ENCODE measurements around the gene CLASP1.
"Not testable (repeated sequence)": the region's sequence is repeated elsewhere in the genome, so short reads cannot be mapped to it uniquely, and the experiment has no call there.

CLASP1 gene

DNA sequence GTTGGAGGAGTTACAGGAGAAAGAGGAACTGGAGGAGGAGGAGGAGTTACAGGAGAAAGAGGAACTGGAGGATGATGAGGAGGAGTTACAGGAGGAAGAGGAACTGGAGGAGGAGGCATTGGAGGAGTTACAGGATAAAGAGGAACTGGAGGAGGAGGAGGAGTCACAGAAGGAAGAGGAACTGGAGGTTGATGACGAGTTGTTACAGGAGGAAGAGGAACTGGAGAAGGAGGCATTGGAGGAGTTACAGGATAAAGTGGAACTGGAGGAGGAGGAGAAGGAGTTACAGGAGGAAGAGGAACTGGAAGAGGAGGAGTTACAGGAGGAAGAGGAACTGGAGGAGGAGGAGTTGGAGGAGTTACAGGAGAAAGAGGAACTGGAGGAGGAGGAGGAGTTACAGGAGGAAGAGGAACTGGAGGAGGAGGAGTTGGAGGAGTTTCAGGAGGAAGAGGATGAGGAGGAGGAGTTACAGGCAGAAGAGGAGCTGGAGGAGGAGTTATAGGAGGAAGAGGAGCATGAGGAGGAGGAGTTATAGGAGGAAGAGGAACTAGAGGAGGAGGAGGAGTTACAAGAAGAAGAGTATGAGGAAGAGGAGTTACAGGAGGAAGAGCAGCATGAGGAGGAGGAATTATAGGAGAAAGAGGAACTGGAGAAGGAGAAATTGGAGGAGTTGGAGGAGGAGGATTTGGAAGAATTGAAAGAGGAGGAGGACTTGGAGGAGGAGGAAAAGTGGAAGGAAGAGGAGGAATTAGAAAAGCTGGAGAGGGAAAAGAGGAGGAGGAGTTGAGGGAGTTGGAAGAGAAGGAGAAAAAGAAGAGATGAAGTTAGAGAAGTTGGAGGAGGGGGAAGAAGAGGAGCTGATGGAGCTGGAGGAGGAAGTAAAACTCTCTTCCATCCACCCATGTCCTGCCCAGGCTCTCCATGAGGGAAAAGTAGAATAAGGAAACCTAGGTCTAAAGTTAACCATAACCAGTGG is 37.2 kb downstream of the CLASP1 start:
- POLR2A ChIA-PET: no interaction called here
- H3K9me3 ChIP-seq (ENCODE audit: control extremely low read depth in 1 of 5, control insufficient read depth in 4 of 5, insufficient read depth in 2 of 5, low read depth in 1 of 5, low read length in 4 of 5): peaks cover 0 to 18% (median 10%) of the 10 kb centered on the region in 5 experiments
- CTCF ChIA-PET: no interaction called here

DNA sequence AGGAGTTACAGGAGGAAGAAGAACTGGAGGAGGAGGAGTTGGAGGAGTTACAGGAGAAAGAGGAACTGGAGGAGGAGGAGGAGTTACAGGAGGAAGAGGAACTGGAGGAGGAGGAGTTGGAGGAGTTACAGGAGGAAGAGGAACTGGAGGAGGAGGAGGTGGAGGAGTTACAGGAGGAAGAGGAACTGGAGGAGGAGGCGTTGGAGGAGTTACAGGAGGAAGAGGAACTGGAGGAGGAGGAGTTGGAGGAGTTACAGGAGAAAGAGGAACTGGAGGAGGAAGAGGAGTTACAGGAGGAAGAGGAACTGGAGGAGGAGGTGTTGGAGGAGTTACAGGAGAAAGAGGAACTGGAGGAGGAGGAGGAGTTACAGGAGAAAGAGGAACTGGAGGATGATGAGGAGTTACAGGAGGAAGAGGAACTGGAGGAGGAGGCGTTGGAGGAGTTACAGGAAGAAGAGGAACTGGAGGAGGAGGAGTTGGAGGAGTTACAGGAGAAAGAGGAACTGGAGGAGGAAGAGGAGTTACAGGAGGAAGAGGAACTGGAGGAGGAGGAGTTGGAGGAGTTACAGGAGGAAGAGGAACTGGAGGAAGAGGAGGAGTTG is 38.1 kb downstream of the CLASP1 start:
- H3K4me3 ChIP-seq (ENCODE audit: control insufficient read depth in 1 of 7, extremely low read depth in 1 of 7, insufficient read depth in 4 of 7, low read depth in 2 of 7, low read length in 6 of 7); H3K27me3 ChIP-seq (replicated peaks in 2 of 5; ENCODE audit: control insufficient read depth in 4 of 5, insufficient read depth in 5 of 5, low read length in 4 of 5); H3K36me3 ChIP-seq (ENCODE audit: control insufficient read depth in 4 of 4, insufficient read depth in 4 of 4, low read length in 3 of 4); CTCF ChIA-PET; POLR2A ChIA-PET; H3K27ac ChIP-seq (ENCODE audit: insufficient read depth in 1 of 2, low read depth in 1 of 2, low read length in 2 of 2, poor library complexity in 1 of 2, severe bottlenecking in 2 of 2); H3K4me1 ChIP-seq (ENCODE audit: control extremely low read depth in 1 of 4, control insufficient read depth in 4 of 4, insufficient read depth in 4 of 4, low read length in 3 of 4): not testable (repeated sequence)
- peaks cover 0 to 18% (median 10%) of the 10 kb centered on the region in 5 experiments for H3K9me3 ChIP-seq (ENCODE audit: control extremely low read depth in 1 of 5, control insufficient read depth in 4 of 5, insufficient read depth in 2 of 5, low read depth in 1 of 5, low read length in 4 of 5)
- DNase-seq: peak; percentile 40 to 85 (median 80)
- whole genome bisulfite sequencing (ENCODE audit: insufficient coverage): 42% methylated on average over 2 of the region's 2 CpGs

More for the DNA sequence above, 37.2 kb downstream of the CLASP1 start:
- WGBS (ENCODE audit: insufficient coverage): 19% methylated on average over 1 of the region's 1 CpG
- DNase-seq: peak; percentile 85 to 97 (median 96)
- H3K36me3 ChIP-seq (ENCODE audit: control insufficient read depth in 4 of 4, insufficient read depth in 4 of 4, low read length in 3 of 4): peaks cover 0 to 5% (median 3%) of the 10 kb centered on the region in 4 experiments
- H3K4me3 ChIP-seq (ENCODE audit: control insufficient read depth in 1 of 7, extremely low read depth in 1 of 7, insufficient read depth in 4 of 7, low read depth in 2 of 7, low read length in 6 of 7): no peak overlapping the region
- peak overlapping the region in 1 of 2 experiments; percentile 59 for H3K27ac ChIP-seq (ENCODE audit: insufficient read depth in 1 of 2, low read depth in 1 of 2, low read length in 2 of 2, poor library complexity in 1 of 2, severe bottlenecking in 2 of 2)
- peaks cover 0 to 8% (median 5%) of the 10 kb centered on the region in 4 experiments for H3K4me1 ChIP-seq (ENCODE audit: control extremely low read depth in 1 of 4, control insufficient read depth in 4 of 4, insufficient read depth in 4 of 4, low read length in 3 of 4)
- no peaks in the 10 kb centered on the region for H3K27me3 ChIP-seq (replicated peaks in 2 of 5; ENCODE audit: control insufficient read depth in 4 of 5, insufficient read depth in 5 of 5, low read length in 4 of 5)

DNA sequence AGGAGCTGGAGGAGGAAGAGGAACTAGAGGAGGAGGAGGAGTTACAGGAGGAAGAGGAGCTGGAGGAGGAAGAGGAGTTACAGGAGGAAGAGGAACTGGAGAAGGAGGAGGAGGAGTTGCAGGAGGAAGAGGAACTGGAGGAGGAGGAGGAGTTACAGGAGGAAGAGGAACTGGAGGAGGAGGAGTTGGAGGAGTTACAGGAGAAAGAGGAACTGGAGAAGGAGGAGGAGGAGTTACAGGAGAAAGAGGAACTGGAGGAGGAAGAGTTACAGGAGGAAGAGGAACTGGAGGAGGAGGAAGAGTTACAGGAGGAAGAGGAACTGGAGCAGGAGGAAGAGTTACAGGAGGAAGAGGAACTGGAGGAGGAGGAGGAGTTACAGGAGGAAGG is 38.8 kb downstream of the CLASP1 start:
- H3K4me1 ChIP-seq (ENCODE audit: control extremely low read depth in 1 of 4, control insufficient read depth in 4 of 4, insufficient read depth in 4 of 4, low read length in 3 of 4); POLR2A ChIA-PET; H3K27me3 ChIP-seq (replicated peaks in 2 of 5; ENCODE audit: control insufficient read depth in 4 of 5, insufficient read depth in 5 of 5, low read length in 4 of 5); H3K27ac ChIP-seq (ENCODE audit: insufficient read depth in 1 of 2, low read depth in 1 of 2, low read length in 2 of 2, poor library complexity in 1 of 2, severe bottlenecking in 2 of 2); H3K4me3 ChIP-seq (ENCODE audit: control insufficient read depth in 1 of 7, extremely low read depth in 1 of 7, insufficient read depth in 4 of 7, low read depth in 2 of 7, low read length in 6 of 7): not testable (repeated sequence)
- DNase-seq: peak; percentile 22 to 72 (median 57)
- CTCF ChIA-PET: interaction anchor here (0.6 kb wide), 1 partner anchor 255 kb away, joined by 3 read pairs; no protein-coding TSS in a partner anchor
- Histone ChIP-seq H3K9me3 (ENCODE audit: control extremely low read depth in 1 of 5, control insufficient read depth in 4 of 5, insufficient read depth in 2 of 5, low read depth in 1 of 5, low read length in 4 of 5) (peaks cover 0 to 18% (median 10%) of the 10 kb centered on the region in 5 experiments), H3K36me3 (ENCODE audit: control insufficient read depth in 4 of 4, insufficient read depth in 4 of 4, low read length in 3 of 4) (peaks cover 4 to 11% (median 9%) of the 10 kb centered on the region in 4 experiments)

DNA sequence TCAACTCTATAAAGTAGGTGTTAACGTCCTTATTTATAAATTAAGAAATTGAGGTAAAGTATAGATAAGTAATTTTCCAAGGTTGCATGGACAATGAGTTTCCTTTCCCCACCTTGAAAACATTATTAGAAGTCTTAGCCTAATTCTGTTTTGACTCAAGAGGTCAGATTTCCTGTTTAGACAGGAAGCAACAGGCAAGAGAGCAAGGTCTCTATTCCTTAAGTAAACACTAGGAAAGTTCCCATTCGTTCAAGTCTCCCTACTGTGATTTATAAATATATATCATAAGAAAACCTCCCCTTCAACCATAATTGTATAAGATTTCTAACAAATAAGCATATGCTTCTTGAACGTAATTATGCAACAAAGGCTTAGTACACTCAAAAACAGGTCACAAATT is 40.3 kb downstream of the CLASP1 start:
- no peak overlapping the region for H3K4me3 ChIP-seq (ENCODE audit: control insufficient read depth in 1 of 7, extremely low read depth in 1 of 7, insufficient read depth in 4 of 7, low read depth in 2 of 7, low read length in 6 of 7)
- H3K36me3 ChIP-seq (ENCODE audit: control insufficient read depth in 4 of 4, insufficient read depth in 4 of 4, low read length in 3 of 4): peaks cover 7 to 19% (median 12%) of the 10 kb centered on the region in 4 experiments
- ChIA-PET CTCF (no interaction called here), POLR2A (no interaction called here)
- DNase-seq: no peak
- peaks cover 0 to 18% (median 10%) of the 10 kb centered on the region in 5 experiments for H3K9me3 ChIP-seq (ENCODE audit: control extremely low read depth in 1 of 5, control insufficient read depth in 4 of 5, insufficient read depth in 2 of 5, low read depth in 1 of 5, low read length in 4 of 5)
- H3K4me1 ChIP-seq (ENCODE audit: control extremely low read depth in 1 of 4, control insufficient read depth in 4 of 4, insufficient read depth in 4 of 4, low read length in 3 of 4): no peaks in the 10 kb centered on the region
- WGBS (ENCODE audit: insufficient coverage): 100% methylated on average over 1 of the region's 3 CpGs
- no peak overlapping the region for H3K27ac ChIP-seq (ENCODE audit: insufficient read depth in 1 of 2, low read depth in 1 of 2, low read length in 2 of 2, poor library complexity in 1 of 2, severe bottlenecking in 2 of 2)
- no peaks in the 10 kb centered on the region for H3K27me3 ChIP-seq (replicated peaks in 2 of 5; ENCODE audit: control insufficient read depth in 4 of 5, insufficient read depth in 5 of 5, low read length in 4 of 5)

DNA sequence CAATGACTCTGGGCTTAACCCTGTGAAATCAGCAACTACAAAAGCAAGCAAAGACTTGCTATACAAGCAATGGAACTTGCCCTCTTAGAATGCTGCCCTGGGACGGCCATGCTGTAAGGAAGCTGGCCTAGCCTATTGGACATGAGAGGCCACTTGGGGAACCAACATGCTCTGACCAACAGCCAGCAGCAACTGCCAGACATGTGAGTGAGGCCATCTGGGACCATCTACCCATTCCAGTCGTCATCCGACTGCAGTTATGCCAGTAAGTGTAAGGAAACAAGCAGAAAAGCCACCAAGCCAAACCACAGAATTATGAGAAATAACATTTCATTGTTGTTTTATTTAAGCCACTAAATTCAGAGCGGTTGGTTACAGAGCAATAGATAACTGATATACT is 40.9 kb downstream of the CLASP1 start:
- H3K36me3 ChIP-seq (ENCODE audit: control insufficient read depth in 4 of 4, insufficient read depth in 4 of 4, low read length in 3 of 4): peaks cover 9 to 18% (median 13%) of the 10 kb centered on the region in 4 experiments
- H3K4me1 ChIP-seq (ENCODE audit: control extremely low read depth in 1 of 4, control insufficient read depth in 4 of 4, insufficient read depth in 4 of 4, low read length in 3 of 4): no peaks in the 10 kb centered on the region
- peaks cover 0 to 18% (median 10%) of the 10 kb centered on the region in 5 experiments for H3K9me3 ChIP-seq (ENCODE audit: control extremely low read depth in 1 of 5, control insufficient read depth in 4 of 5, insufficient read depth in 2 of 5, low read depth in 1 of 5, low read length in 4 of 5)
- POLR2A ChIA-PET: no interaction called here
- DNase-seq: no peak
- H3K4me3 ChIP-seq (ENCODE audit: control insufficient read depth in 1 of 7, extremely low read depth in 1 of 7, insufficient read depth in 4 of 7, low read depth in 2 of 7, low read length in 6 of 7): no peak overlapping the region
- CTCF ChIA-PET: no interaction called here
- no peak overlapping the region for H3K27ac ChIP-seq (ENCODE audit: insufficient read depth in 1 of 2, low read depth in 1 of 2, low read length in 2 of 2, poor library complexity in 1 of 2, severe bottlenecking in 2 of 2)
- 100% methylated on average over 1 of the region's 4 CpGs for WGBS (ENCODE audit: insufficient coverage)
- no peaks in the 10 kb centered on the region for H3K27me3 ChIP-seq (replicated peaks in 2 of 5; ENCODE audit: control insufficient read depth in 4 of 5, insufficient read depth in 5 of 5, low read length in 4 of 5)

DNA sequence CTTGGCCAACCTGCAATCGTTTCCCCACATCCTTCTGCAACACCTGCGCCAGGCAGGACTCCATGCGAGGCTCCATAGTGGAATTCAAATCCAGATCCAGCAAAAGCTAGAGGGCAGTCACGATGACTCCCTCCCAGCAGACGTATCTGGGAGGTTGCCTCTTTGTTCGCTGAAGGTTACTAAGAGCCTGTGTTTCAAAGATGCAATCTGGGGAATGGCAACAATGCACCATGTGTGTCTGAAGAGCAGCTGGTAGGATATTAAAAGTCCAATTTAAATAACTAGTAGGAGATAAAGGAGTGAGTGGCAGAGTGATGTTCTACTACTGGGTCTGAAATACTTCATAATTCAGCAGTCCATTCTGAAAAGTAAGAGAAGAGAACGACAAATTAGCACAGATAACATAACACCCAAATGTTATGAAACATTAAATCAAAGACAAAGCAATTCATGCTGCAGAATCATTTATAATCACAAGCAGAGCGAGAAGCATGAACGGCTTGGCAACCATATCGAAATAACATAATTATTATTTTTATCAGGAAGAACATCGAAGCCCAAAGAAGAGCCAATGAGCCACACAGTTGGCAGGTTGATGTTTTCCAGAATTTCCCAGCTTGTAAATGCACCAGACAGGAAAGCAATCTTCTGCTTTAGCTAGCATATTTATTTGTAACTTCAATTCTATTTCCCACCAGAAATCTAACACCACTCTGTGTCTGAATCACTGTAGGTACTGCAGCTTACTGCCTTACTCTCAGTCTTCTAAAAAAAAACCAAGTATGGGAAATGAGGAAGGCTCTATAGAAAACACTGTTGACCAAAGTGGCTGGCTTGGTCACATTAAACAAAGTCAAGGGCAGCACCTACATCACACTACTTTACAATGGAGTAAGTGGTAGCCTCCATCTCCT is 43.2 kb downstream of the CLASP1 start:
- ChIA-PET POLR2A (no interaction called here), CTCF (interaction anchor here (1.5 kb wide), 1 partner anchor 10 kb away, joined by 4 read pairs; no protein-coding TSS in a partner anchor)
- WGBS (ENCODE audit: insufficient coverage): over 99% methylated on average over 8 of the region's 11 CpGs
- Histone ChIP-seq H3K27ac (ENCODE audit: insufficient read depth in 1 of 2, low read depth in 1 of 2, low read length in 2 of 2, poor library complexity in 1 of 2, severe bottlenecking in 2 of 2) (no peak overlapping the region), H3K9me3 (ENCODE audit: control extremely low read depth in 1 of 5, control insufficient read depth in 4 of 5, insufficient read depth in 2 of 5, low read depth in 1 of 5, low read length in 4 of 5) (peaks cover 0 to 9% (median 4%) of the 10 kb centered on the region in 5 experiments), H3K4me3 (ENCODE audit: control insufficient read depth in 1 of 7, extremely low read depth in 1 of 7, insufficient read depth in 4 of 7, low read depth in 2 of 7, low read length in 6 of 7) (no peak overlapping the region), H3K27me3 (replicated peaks in 2 of 5; ENCODE audit: control insufficient read depth in 4 of 5, insufficient read depth in 5 of 5, low read length in 4 of 5) (no peaks in the 10 kb centered on the region), H3K4me1 (ENCODE audit: control extremely low read depth in 1 of 4, control insufficient read depth in 4 of 4, insufficient read depth in 4 of 4, low read length in 3 of 4) (no peaks in the 10 kb centered on the region), H3K36me3 (ENCODE audit: control insufficient read depth in 4 of 4, insufficient read depth in 4 of 4, low read length in 3 of 4) (peaks cover 9 to 18% (median 15%) of the 10 kb centered on the region in 4 experiments)
- no peak for DNase-seq
